A673 (cell line): ENCODE results near the gene CEP89.

ENCODE experiments used
- EZH2 ChIP-seq: fragments of 200-600 bp; sonication (generic); IDR thresholded peaks from 2 replicates; pipeline ENCODE4 v1.6.1; 2017; ENCODE audit warnings: borderline replicate concordance, low read depth, mild to moderate bottlenecking, mixed read lengths, antibody characterized with exemption, low read length; ENCODE audit not compliant: poor library complexity, severe bottlenecking
- TF ChIP-seq, protein P1 (sequence below): fragments of 300-800, 200-600 bp; sonication (generic); conservative IDR thresholded peaks from 2 replicates; pipeline ENCODE4 v1.5.1; 2017; ENCODE audit warnings: low read depth, mild to moderate bottlenecking, antibody characterized with exemption, low read length, moderate library complexity, mixed read lengths

DNA sequence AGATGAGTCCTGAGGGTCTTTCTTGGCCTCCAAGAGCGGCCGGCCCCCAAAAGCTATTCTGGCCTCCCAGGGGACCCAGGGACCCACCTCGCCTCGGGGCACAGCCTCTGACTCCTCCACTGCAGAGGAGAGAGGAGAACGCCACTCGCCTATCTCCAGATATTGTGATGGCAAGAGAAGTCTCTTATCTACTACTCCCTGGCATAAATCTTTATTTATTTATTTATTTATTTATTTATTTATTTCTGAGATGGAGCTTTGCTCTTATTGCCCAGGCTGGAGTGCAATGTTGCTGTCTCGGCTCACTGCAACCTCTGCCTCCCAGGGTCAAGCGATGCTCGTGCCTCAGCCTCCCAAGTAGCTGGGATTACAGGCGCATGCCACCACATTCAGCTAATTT is 113.2 kb downstream of the CEP89 start:
- TF ChIP-seq, protein P1, sequence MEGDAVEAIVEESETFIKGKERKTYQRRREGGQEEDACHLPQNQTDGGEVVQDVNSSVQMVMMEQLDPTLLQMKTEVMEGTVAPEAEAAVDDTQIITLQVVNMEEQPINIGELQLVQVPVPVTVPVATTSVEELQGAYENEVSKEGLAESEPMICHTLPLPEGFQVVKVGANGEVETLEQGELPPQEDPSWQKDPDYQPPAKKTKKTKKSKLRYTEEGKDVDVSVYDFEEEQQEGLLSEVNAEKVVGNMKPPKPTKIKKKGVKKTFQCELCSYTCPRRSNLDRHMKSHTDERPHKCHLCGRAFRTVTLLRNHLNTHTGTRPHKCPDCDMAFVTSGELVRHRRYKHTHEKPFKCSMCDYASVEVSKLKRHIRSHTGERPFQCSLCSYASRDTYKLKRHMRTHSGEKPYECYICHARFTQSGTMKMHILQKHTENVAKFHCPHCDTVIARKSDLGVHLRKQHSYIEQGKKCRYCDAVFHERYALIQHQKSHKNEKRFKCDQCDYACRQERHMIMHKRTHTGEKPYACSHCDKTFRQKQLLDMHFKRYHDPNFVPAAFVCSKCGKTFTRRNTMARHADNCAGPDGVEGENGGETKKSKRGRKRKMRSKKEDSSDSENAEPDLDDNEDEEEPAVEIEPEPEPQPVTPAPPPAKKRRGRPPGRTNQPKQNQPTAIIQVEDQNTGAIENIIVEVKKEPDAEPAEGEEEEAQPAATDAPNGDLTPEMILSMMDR: no peak
- no peak for TF ChIP-seq EZH2
